KMS-11 (cell line): Measurements from ENCODE around the gene FXR1.

Source experiments
- H2AFZ ChIP-seq: fragments of 200-600 bp; sonication (generic); 2 replicates; pipeline ENCODE4 v1.6.1; 2016; ENCODE audit warnings: antibody characterized with exemption, mixed run types, low read depth
- H3K27ac ChIP-seq: fragments of 200-600 bp; sonication (generic); 2 replicates; pipeline ENCODE4 v1.6.1; 2016; ENCODE audit warnings: mild to moderate bottlenecking, mixed run types
- H3K27me3 ChIP-seq: fragments of 200-600 bp; sonication (generic); 2 replicates; pipeline ENCODE4 v1.6.1; 2017; ENCODE audit warnings: mild to moderate bottlenecking, low read depth, mixed run types, moderate library complexity; ENCODE audit not compliant: insufficient read depth
- H3K36me3 ChIP-seq: fragments of 200-600 bp; sonication (generic); 2 replicates; pipeline ENCODE4 v1.6.1; 2017; ENCODE audit warnings: mild to moderate bottlenecking, mixed run types; ENCODE audit not compliant: insufficient read depth
- H3K4me1 ChIP-seq: fragments of 200-600 bp; sonication (generic); 2 replicates; pipeline ENCODE4 v1.6.1; 2016; ENCODE audit warnings: mild to moderate bottlenecking, low read depth, mixed run types; ENCODE audit not compliant: poor library complexity, severe bottlenecking
- H3K4me2 ChIP-seq: fragments of 200-600 bp; sonication (generic); 2 replicates; pipeline ENCODE4 v1.7.0; 2016; ENCODE audit warnings: mild to moderate bottlenecking, mixed run types
- H3K4me3 ChIP-seq: fragments of 200-600 bp; sonication (generic); IDR thresholded peaks from 2 replicates; pipeline ENCODE4 v1.6.1; 2017; ENCODE audit warnings: low read depth, low read length, mixed read lengths; ENCODE audit not compliant: insufficient read depth
- H3K79me2 ChIP-seq: fragments of 200-600 bp; sonication (generic); 2 replicates; pipeline ENCODE4 v1.6.1; 2016; ENCODE audit warnings: low read depth, mixed run types; ENCODE audit not compliant: insufficient read depth
- H3K9ac ChIP-seq: fragments of 200-600 bp; sonication (generic); 2 replicates; pipeline ENCODE4 v1.6.1; 2016; ENCODE audit warnings: mild to moderate bottlenecking, mixed run types
- H4K20me1 ChIP-seq: fragments of 200-600 bp; sonication (generic); 2 replicates; pipeline ENCODE4 v1.6.1; 2016; ENCODE audit warnings: mild to moderate bottlenecking, mixed run types; ENCODE audit not compliant: insufficient read depth
- TF ChIP-seq, protein P1 (sequence below): fragments of 200-600 bp; sonication (generic); conservative IDR thresholded peaks from 2 replicates; pipeline ENCODE4 v1.6.1; 2017; ENCODE audit warnings: low read depth, mild to moderate bottlenecking, antibody characterized with exemption, low read length, moderate library complexity, mixed read lengths

Gene FXR1

DNA sequence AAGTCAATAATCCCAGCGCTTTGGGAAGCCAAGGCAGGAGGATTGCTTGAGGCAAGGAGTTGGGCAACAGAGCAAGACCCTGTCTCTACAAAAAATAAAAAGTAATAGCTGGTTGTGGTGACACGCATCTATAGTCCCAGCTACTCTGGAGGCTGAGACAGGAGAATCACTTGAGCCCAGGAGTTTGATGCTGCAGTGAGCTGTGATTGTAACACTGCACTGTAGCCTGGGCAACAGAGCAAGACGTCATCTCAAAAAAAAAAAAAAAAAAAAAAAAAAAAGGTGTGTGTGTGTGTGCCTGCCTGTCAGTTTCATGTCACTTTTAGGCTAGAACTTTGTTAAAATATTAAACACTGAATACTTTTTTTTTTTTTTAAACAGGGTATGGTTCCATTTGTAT lies 48.6 kb downstream of the FXR1 start:
- Histone ChIP-seq H3K4me3 (no peak overlapping the region), H4K20me1 (no peaks in the 10 kb centered on the region), H3K36me3 (peaks cover 8% of the 10 kb centered on the region; the same call in 1 of the 2 replicates), H3K4me2 (no peak overlapping the region), H2AFZ (no peak overlapping the region), H3K9ac (no peak overlapping the region), H3K4me1 (peaks cover 12% of the 10 kb centered on the region), H3K27me3 (no peaks in the 10 kb centered on the region), H3K79me2 (no peaks in the 10 kb centered on the region; the same call in 1 of the 2 replicates), H3K27ac (no peak overlapping the region)
- TF ChIP-seq, protein P1, sequence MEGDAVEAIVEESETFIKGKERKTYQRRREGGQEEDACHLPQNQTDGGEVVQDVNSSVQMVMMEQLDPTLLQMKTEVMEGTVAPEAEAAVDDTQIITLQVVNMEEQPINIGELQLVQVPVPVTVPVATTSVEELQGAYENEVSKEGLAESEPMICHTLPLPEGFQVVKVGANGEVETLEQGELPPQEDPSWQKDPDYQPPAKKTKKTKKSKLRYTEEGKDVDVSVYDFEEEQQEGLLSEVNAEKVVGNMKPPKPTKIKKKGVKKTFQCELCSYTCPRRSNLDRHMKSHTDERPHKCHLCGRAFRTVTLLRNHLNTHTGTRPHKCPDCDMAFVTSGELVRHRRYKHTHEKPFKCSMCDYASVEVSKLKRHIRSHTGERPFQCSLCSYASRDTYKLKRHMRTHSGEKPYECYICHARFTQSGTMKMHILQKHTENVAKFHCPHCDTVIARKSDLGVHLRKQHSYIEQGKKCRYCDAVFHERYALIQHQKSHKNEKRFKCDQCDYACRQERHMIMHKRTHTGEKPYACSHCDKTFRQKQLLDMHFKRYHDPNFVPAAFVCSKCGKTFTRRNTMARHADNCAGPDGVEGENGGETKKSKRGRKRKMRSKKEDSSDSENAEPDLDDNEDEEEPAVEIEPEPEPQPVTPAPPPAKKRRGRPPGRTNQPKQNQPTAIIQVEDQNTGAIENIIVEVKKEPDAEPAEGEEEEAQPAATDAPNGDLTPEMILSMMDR, result no peak

DNA sequence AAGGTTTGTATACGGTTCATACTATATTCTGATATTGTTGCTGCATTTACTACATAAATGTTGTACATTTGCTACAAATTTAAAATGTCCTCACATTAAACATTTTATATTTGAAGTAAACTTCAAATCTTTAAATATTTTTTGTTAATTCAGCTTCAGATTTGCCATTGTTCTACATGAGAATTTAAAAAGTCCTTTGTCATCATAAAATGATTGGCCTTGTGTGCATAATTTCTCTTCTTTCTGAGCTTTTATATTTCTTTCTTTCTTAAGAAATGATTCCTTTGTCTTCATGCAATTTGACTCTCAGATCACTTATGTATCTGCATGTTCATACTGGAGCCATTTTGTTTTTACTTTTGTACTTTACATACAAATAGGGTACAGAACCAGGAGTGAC lies 49.1 kb downstream of the FXR1 start:
- Histone ChIP-seq H3K4me3 (no peak overlapping the region), H2AFZ (no peak overlapping the region), H3K4me1 (peaks cover 12% of the 10 kb centered on the region), H3K9ac (no peak overlapping the region), H4K20me1 (no peaks in the 10 kb centered on the region), H3K36me3 (peaks cover 8% of the 10 kb centered on the region; the same call in 1 of the 2 replicates), H3K79me2 (no peaks in the 10 kb centered on the region; the same call in 1 of the 2 replicates), H3K27me3 (no peaks in the 10 kb centered on the region), H3K27ac (no peak overlapping the region), H3K4me2 (no peak overlapping the region)
- TF ChIP-seq, protein P1, result no peak

DNA sequence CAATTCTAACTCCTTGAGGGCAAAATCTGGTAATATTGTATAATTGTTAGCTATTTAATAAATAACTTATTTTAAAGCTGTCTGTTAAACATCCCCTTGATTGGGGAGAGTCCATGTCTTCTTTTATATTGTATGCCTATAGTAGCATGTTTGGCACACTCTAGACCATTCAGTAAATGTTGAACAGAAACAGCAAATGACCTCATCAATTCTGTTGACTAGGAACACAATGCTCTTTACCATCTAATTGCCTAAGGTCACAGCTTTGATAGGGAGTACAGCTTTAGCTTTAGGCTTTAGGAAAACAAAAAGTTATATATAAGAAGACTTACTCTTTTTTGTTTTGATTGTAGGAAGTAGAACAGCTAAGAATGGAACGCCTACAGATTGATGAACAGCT lies 50.1 kb downstream of the FXR1 start:
- Histone ChIP-seq H4K20me1 (no peaks in the 10 kb centered on the region), H2AFZ (no peak overlapping the region), H3K27ac (no peak overlapping the region), H3K4me3 (no peak overlapping the region), H3K79me2 (no peaks in the 10 kb centered on the region), H3K36me3 (peaks cover 8% of the 10 kb centered on the region), H3K27me3 (no peaks in the 10 kb centered on the region), H3K4me2 (no peak overlapping the region), H3K4me1 (peaks cover 12% of the 10 kb centered on the region), H3K9ac (no peak overlapping the region)
- TF ChIP-seq, protein P1, result no peak

GRCh38 chr3:180970931-180971330 lies 58.5 kb downstream of the FXR1 start:
- peaks cover 7% of the 10 kb centered on the region for H3K36me3 ChIP-seq
- no peaks in the 10 kb centered on the region for H4K20me1 ChIP-seq
- no peaks in the 10 kb centered on the region for H3K27me3 ChIP-seq
- H3K9ac ChIP-seq, result no peak overlapping the region
- H3K4me1 ChIP-seq, result peaks cover 27% of the 10 kb centered on the region
- TF ChIP-seq, protein P1, result no peak
- no peak overlapping the region for H3K27ac ChIP-seq
- H2AFZ ChIP-seq, result no peak overlapping the region
- H3K4me2 ChIP-seq, result no peak overlapping the region
- no peak overlapping the region for H3K4me3 ChIP-seq
- no peaks in the 10 kb centered on the region for H3K79me2 ChIP-seq
